NCI-H526 (cell line): Measurements from ENCODE around the gene HLA-DQB1.
"Not testable (repeated sequence)": the region's sequence is repeated elsewhere in the genome, so short reads cannot be mapped to it uniquely, and the experiment has no call there.

ENCODE experiments used
- DNase-seq, 2 experiments: peaks; one replicate each; lab custom pipeline; 2025; lab: John Stamatoyannopoulos, UW

Gene HLA-DQB1

GRCh38 chr6:32662099-32662498, 4.4 kb downstream of the HLA-DQB1 start:
- DNase-seq: no peak

GRCh38 chr6:32659856-32660595, 6.4 kb downstream of the HLA-DQB1 start:
- DNase-seq: no peak

DNA sequence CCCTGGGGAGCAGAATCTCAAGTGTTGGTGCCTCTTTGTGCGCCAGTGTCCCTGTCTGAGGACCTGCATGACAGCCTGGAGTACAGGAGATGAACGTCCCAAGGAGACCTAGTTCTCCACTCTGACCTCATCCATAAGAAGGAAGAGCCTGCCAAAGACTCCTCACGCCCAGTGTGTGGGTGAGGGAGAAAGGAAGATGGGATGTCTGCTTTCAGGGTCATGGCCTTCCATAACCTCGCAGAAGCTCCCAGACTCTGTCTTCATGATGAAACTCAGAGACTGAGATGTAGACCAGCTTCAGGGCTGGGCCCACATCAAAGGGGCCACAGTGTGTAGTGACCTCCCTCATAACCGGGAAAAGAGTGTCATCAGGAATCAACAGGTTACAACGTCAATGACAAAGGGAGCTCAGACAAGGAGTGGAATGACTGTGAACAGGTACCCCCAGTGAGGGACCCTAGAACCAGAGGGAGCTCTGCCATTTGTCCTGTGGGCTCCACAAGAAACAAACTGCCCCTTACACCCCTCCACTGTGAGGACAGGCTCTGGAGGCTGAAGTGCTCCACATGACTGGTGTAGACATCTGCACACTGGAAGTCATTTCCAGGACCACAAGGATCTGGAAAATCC, 8.1 kb downstream of the HLA-DQB1 start:
- no peak for DNase-seq

DNA sequence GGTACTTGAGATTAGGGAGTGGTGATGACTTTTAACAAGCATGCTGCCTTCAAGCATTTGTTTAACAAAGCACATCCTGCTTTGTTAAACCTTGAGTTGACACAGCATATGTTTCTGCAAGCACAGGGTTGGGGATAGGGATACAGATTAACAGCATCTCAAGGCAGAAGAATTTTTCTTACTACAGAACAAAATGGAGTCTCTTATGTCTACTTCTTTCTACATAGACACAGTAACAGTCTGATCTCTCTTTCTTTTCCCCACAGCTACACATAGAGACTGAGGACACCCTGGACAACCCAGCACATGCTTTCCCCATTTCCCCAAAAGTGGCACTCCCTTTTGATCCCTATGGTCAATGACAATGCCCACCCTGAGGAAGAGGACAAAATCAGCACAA, 8.6 kb downstream of the HLA-DQB1 start:
- DNase-seq: not testable (repeated sequence)

DNA sequence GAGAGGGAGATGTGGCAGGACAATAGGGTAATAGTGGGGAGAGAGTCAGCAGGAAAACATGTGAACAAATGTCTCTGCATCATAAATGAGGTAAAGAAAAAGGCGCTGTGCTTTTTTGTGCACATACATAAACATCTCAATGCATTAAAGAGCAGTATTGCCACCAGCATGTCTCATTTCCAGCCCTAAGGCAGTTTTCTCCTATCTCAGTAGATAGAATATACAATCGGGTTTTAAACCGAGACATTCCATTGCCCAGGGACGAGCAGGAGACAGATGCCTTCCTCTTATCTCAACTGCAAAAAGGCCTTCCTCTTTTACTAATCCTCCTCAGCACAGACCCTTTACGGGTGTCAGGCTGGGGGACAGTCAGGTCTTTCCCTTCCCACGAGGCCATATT, 9.1 kb downstream of the HLA-DQB1 start:
- DNase-seq: not testable (repeated sequence)

DNA sequence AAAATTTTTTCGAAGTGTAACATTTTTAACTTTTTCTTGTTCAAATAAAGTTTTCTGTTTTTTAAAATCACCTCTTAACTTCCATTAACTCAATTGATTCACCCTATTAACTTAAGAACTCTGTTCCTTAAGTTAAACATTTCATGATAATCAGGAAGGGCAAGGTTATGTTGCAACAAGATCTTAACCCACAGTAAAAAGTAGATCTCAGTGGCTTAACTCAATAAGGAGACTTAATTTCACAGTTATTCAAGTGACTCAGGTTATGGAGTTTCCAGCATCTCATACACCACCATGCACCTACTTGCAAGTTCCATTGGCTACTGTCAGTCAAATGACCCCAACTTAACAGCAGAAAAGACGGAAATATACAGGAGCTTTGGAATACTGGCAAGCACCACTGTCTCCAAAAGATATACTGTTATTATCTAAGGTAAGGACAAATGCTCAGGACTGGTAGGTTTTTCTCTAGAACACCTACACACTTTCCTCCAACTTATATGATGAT, 11.2 kb downstream of the HLA-DQB1 start:
- no peak for DNase-seq

DNA sequence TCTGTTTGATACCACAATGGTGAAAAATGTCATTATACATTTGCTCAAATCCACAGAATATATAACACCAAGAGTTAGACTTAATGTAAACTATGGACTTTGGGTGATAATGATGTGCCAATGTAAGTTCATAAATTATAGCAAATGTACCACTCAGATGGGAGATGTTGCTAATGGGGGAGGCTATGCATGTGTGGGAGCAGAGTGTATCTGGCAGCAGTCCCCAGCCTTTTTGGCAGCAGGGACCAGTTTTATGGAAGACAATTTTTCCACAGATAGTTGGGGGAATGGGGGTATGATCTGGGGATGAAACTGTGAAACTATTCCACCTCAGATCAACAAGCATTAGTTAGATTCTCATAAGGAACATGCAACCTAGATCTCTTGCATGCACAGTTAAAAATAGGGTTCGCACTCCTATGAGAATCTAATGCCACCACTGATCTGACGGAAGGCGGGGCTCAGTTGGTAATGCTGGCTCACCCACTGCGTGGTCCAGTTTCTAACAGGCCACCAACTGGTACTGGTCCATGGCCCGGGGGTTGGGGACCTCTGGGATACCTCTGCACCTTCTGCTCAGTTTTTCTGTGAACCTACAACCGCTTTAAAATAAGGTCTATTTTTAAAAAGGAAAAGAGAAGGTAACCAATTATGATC, 21.3 kb downstream of the HLA-DQB1 start:
- DNase-seq: no peak

DNA sequence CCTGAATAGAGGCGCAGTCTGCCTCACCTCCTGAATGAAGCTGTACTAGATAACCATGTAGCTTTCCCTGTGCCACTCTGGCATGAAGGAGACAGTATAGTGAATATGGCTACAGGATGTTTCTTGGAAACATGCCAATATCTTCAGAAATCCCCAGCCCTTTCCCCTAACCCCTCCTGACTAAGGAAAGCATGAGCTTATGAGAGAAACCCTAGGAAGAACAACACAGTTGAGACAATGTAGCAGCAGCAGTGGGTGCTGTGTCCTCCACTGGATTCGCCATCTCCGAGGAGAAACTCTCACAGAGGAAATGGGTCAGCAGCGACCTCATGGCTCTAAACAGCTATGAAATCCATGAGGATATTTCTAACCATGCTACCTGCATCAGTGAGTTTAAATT, 22.6 kb downstream of the HLA-DQB1 start:
- DNase-seq: no peak

- no peak for DNase-seq
Observed at GRCh38 chr6:32642720-32643106, 23.7 kb downstream of the HLA-DQB1 start.

DNA sequence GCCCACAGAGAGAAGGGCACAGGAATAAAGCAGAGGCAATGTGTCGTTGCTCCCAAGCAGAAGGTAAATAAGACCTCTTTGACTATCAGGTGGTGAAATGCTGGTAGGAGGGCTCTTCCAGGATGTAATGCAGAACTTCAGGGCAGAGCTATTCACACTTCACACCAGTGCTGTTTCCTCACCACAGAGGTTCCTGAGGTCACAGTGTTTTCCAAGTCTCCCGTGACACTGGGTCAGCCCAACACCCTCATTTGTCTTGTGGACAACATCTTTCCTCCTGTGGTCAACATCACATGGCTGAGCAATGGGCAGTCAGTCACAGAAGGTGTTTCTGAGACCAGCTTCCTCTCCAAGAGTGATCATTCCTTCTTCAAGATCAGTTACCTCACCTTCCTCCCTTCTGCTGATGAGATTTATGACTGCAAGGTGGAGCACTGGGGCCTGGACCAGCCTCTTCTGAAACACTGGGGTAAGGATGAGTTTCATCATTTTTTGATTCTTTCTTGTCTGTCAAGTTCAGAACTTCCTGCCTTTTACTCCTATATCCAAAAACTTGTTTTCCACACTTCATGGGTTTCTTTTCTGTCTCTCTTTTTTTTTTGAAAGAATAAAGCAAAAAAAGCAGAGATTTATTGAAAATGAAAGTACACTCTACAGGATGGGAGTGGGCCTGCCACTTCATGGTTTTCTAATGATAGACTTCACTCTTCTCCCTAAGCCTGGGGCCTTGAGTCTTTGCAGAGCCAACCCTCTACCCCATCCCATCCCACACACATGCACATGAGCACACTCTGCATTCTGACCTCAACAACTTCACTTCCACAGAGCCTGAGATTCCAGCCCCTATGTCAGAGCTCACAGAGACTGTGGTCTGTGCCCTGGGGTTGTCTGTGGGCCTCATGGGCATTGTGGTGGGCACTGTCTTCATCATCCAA, 24.4 kb downstream of the HLA-DQB1 start:
- DNase-seq: not testable (repeated sequence)

DNA sequence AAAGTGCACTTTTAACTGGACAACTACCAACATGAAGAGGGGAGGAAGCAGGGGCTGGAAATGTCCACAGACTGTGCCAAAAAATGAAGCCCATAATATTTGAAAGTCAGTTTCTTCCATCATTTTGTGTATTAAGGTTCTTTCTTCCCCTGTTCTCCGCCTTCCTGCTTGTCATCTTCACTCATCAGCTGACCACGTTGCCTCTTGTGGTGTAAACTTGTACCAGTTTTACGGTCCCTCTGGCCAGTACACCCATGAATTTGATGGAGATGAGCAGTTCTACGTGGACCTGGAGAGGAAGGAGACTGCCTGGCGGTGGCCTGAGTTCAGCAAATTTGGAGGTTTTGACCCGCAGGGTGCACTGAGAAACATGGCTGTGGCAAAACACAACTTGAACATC, 25.3 kb downstream of the HLA-DQB1 start:
- no peak for DNase-seq

- DNase-seq: no peak
Observed at GRCh38 chr6:32639440-32640394, 26.7 kb downstream of the HLA-DQB1 start.

GRCh38 chr6:32638532-32639219, 27.8 kb downstream of the HLA-DQB1 start:
- DNase-seq: no peak

DNA sequence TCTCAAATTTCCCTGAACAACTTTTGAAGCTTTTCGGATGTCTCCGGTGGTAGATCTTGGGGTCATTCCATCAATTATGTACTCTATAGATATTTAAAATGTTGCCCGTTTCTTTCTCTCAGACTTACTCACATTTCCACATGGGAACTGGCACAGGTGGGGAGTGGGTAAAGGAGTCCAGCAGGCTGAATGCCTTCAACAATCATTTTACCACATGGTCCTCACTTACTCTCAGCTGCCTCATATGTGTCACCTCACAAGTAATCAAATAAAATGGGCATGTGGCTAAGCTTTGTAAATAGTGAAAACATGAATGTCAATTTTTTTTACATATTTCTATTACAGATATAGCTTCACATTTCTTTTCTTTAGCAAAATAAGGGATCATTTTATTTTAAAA, 28.6 kb downstream of the HLA-DQB1 start:
- no peak for DNase-seq

DNA sequence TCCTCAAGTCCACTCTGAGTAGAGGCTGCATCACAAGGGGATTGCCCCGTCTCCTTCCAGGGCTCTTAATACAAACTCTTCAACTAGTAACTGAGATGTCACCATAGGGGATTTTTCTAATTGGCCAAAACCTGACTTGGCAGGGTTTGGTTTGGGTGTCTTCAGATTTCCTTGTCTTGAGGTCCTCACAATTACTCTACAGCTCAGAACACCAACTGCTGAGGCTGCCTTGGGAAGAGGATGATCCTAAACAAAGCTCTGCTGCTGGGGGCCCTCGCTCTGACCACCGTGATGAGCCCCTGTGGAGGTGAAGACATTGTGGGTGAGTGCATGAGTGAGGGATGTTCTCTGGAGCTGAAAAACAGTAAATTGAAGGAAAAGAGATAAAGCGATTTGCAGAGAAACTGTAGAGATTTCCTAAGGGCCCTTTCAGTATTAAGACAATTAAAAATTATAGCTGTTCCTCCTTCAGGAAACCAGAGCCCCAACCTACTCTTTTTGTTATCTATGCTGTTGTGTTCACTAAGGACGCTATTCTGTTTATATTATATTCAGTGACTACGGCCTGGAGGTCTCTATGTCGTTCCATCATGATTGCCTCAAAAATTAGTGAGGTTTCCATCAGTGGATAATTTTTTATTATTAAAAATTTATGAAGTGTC, 29.1 kb downstream of the HLA-DQB1 start, which contains the start of gene HLA-DQA1:
Gene HLA-DQA1, plus strand, starts transcription at position 188 of the 662 bp plus-strand sequence. Its CDS starts 53 bp downstream, at position 241.
- no peak for DNase-seq

- DNase-seq: no peak
Observed at GRCh38 chr6:32635526-32636123, 30.8 kb downstream of the HLA-DQB1 start.

DNA sequence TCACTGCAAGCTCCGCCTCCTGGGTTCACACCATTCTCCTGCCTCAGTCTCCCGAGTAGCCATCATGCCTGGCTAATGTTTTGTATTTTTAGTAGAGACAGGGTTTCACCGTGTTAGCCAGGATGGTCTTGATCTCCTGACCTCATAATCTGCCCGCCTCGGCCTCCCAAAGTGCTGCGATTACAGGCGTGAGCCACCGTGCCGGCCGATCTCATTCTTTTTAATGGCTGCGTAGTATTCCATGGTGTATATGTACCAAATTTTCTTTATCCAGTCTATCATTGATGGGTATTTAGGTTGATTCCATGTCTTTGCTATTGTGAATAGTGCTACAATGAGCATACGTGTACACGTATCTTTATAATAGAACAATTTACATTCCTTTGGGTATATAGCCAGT, 36.7 kb downstream of the HLA-DQB1 start:
- DNase-seq: not testable (repeated sequence)

- DNase-seq: no peak
Observed at GRCh38 chr6:32627831-32628230, 38.6 kb downstream of the HLA-DQB1 start.

- no peak for DNase-seq
Observed at GRCh38 chr6:32627249-32627648, 39.2 kb downstream of the HLA-DQB1 start.
